Embryonic facial prominence (tissue), 1 donor: ENCODE data around the gene TMEM87A.
"Not testable (repeated sequence)": the region's sequence is repeated elsewhere in the genome, so short reads cannot be mapped to it uniquely, and the experiment has no call there.

Experiments used
- DNase-seq: peaks from one replicate; pipeline ENCODE4 v3.0.0-alpha.2; 2016; ENCODE audit errors: extremely low spot score

The TMEM87A gene

GRCh38 chr15:42272939-42273899 lies at the start of gene TMEM87A, which contains the start of gene GANC:
Gene TMEM87A (minus strand): TSS chr15:42273433. CDS start chr15:42273398, 35 bp downstream.
Gene GANC (plus strand): TSS chr15:42273201. CDS start chr15:42274482, 1,281 bp downstream.
- DNase-seq = peak; percentile 99

GRCh38 chr15:42319206-42319605 lies 46.0 kb upstream of the TMEM87A start:
- DNase-seq = no peak

GRCh38 chr15:42316282-42316805 lies 43.1 kb upstream of the TMEM87A start:
- not testable (repeated sequence) for DNase-seq

GRCh38 chr15:42315521-42315920 lies 42.3 kb upstream of the TMEM87A start:
- no peak for DNase-seq

DNA sequence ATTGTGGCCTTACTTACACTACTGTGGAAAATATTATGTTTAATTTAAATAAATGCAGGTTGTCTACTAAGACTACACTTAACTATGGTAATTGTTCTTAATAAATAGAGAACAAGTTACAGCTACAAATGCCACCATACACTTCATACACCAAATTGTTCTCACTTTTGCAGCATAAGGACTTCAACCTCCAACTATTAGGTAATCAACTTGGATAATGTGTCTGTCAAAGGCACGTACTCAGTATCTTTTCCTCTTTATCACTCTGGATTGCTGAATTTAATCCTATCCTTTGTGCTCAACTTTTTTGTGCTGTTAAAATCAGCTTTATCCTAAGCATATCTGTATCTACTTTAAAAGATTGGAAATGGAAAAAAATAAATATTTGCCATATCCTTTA lies 41.6 kb upstream of the TMEM87A start:
- DNase-seq = no peak

GRCh38 chr15:42313463-42313862 lies 40.2 kb upstream of the TMEM87A start:
- DNase-seq = no peak

DNA sequence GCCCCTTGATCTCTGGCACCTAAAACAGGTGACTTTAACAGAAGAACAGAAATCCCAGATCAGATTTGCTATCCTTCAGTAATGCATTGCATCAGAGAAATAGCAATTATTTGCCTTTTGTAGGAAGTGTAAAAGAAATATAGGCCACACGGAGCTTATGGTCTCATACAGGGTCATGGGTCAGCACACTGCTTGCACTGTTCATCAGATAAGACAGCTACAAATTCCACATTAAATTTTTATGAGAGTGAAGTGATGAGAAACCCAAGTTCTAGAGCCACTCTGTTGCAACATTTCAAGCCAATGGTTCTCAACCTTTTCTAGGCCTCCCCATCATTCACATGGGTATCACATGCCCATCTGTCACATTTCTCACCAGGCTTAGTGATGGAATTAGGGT lies 33.4 kb upstream of the TMEM87A start:
- DNase-seq = no peak

DNA sequence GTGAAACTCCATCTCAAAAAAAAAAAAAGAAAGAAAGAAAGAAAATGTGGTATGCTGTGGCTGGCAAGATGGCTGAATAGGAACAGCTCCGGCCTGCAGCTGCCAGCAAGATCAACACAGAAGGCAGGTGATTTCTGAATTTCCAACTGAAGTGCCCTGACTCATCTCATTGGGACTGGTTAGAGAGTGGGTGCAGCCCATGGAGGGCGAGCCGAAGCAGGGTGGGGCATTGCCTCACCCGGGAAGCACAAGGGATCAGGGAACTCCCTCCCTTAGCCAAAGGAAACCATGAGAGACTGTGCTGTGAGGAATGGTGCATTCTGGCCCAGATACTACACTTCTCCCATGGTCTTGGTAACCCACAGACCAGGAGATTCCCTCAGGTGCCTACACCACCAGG lies 27.8 kb upstream of the TMEM87A start:
- not testable (repeated sequence) for DNase-seq

DNA sequence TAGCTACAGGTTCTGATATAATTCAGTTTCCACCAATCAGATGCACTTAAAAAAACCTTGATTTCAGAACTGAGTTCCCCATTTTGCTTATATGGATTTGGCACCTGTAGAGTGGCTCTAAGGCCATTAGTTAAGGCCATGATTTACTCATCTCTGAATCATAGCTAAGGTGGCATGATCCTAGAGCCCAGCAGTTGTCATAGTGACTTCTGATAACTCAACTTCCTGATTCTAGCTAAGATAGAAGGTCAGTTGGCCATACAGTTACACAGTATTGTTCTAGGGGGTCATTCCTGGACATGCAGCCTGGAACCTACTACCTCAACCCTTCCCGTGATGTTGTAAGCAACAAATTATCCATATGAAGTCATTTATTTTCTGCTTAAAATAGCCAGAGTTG lies 15.9 kb upstream of the TMEM87A start:
- no peak for DNase-seq

DNA sequence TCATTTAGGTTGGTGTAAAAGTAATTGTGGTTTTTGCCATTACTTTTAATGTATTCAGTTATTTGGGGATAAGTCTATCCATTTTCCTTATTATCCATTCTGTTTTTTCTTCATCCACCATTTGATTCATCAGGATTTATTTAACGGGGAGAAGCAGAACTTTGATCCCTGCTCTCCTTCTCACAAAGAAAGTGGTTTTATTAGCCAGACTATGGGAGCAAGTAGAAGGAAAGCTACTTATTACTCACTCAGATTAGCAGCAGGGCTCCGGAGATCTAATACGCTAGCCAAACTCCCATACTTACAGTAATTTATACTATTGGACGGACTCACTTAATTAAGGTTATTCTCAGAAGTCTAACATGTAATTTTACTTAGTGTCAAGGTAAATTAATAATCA lies 14.7 kb upstream of the TMEM87A start:
- no peak for DNase-seq

- DNase-seq = no peak
These were observed 13.3 kb upstream of the TMEM87A start for GRCh38 chr15:42286445-42287029.

DNA sequence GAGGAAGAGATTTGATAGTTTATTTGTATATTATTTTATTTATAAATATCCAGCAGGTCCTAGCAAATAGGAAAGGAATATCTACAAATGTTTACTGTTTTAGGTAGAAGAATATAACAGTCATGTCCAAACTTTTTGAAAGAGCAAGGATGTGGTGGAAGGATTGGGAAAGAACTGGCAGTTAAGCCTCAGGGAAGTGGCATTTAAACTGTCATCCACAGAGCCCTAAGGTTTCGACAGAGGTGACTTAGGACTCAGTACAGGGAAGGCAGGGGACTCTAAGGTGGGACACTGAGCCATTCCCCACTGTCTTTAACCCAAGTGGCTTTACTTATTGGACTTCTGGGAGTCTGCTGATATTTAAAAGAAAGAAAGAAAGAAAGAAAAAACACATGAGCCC lies 11.8 kb upstream of the TMEM87A start:
- DNase-seq = no peak

DNA sequence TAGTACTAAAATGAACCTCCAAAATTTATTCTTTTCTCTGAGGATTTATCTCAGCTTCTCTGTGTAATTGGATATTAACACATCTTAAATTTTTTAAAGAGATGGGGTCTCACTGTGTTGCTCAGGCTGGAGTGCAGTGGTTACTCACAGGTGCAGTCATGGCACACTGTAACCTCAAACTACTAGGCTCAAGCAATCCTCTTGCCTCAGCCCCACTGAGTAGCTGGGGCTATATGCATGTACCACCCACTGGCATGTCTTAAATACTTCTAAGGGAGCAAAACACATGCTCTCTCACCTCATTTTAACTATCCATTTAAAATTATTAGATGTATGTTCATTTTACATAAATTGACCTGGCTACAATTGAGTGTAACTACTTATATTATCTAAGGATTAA lies 11.3 kb upstream of the TMEM87A start:
- no peak for DNase-seq

DNA sequence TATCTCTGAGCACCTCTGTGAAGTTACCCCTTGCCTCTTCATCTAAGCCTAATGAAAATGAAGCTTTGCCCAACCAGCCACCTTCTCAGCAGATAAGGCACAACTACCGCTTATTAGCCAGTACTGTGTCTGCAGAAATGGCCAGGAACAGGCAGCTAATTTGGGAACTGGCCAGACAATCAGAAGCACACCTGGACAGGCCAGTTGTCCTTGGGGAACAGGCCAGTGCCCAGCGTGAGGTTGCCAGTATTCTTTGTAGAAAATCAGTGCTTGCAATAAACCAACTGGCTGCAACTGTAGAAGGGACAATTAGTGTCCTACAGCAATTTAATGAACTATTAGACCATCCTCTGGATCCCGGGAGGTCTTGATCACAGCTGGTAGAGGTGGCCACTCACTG lies 10.4 kb upstream of the TMEM87A start:
- no peak for DNase-seq

DNA sequence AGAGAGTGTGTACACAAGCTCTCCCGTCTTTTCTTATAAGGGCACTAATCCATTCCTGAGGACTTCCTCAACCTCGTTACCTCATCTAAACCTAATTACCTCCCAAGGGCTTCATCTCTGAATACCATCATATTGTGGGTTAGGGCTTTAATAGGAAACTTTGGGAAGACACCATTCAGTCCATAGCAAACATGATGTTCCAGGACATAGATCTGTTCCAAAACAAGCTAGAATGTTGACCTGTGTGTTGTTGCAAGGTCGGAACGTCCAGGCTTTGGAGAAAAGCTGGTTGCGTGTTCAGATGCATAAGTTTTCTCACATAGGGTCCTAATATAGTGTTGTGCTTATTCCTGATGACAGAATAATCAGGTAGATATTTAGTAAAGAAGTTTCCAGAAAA lies 9.7 kb upstream of the TMEM87A start:
- DNase-seq = no peak

GRCh38 chr15:42282344-42282743 lies 9.1 kb upstream of the TMEM87A start:
- DNase-seq = no peak

DNA sequence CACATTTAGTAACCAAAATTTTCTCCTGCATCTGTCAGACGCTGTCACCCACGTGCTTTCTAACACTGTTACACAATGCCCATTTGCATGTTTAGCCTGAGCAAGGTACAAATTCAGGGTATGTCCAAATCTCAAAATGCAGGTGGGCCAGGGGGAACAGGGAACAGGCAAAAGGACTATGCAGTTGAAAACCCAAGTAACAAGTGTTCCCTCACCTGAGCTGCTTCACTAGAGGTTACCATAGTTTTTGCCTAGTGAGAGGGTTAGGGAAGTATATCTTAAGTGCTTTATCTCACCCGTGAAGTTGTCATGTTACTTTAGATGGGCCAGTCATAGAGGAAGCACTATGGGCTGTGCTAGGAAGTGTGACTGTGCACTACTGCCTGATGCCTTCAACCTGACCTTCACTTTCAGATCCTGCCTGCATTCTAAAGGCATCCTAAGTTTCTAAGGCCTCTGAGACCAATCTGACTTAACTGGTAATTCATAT lies 6.0 kb upstream of the TMEM87A start:
- DNase-seq = no peak

GRCh38 chr15:42276762-42277161 lies 3.5 kb upstream of the TMEM87A start:
- no peak for DNase-seq

DNA sequence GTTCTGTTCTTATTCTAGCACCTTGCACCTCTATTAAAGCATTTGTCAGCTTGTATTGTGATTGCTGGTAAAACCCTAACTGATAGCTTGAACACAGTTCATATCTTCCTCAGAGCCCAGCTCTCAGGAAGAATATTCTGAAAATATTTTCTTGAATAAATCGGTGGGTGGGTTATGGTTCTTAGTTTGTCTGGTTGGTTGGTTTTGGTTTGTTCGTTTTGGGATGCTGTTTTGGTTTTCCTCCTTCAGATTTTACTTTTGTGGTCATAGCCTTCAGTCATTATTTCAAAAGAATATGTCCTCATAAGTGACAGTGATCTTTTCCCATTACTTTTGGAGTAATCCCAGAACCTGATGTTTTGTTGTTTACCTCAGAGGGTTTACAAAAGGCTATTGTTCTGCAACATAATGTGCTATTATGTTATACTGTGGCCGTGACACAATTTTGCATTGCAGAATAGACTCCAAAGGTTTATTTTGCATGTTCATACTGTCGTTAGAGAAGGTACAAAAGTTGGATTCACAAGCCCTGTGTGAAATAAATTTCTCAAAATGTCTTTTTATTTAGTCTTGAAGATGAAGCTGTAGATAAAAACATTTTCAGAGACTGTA lies 2.7 kb upstream of the TMEM87A start:
- DNase-seq = no peak

GRCh38 chr15:42274702-42274989 lies 1.4 kb upstream of the TMEM87A start:
- DNase-seq = no peak

GRCh38 chr15:42273900-42274701 lies 868 bp upstream of the TMEM87A start:
- DNase-seq = no peak

GRCh38 chr15:42270996-42271395 lies 2.2 kb downstream of the TMEM87A start:
- no peak for DNase-seq
